ENCODE measurements around the gene NAT16. TPM values are rescaled to one million over a fixed set of nuclear protein-coding genes. Genes with fewer than 3 reads are reported as not detected.
A peak's percentile ranks its signal among the peaks of the same experiment; 100 is the strongest.

NAT16 gene
- total and polyA plus RNA-seq, 10 donors, result not detected

DNA sequence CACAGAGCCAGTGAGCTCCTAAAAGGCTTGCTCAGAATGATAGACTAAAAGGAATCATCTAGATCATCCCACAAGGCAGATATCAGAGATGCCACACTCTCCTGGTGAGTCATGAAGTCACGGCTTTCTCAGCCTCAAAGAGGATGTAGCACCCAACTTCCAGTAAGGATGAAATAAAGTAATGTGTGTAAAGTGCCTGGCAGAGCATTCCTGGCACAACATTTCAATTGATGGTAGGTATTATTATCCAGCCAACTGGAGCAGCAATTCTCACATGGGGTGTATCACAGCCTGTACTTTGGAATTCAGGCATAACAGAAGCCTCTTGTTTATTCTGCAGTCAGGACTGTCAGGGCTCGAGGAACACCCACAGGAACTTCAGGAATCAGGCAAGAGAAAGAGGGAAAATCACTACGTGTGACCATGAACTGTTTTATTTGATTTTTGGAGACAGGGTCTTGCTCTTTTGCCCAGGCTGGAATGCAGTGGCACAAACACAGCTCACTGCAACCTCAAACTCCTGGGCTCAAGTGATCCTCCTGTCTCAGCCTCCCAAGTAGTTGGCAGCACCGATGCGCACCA is 5.3 kb upstream of the NAT16 start:
- no peaks in the 10 kb centered on the region for H3K9me3 ChIP-seq
- no peak for DNase-seq
- TF ChIP-seq POLR2AphosphoS5 (IDR thresholded peaks at IDR 0.05) (no peak), POLR2A (IDR thresholded peaks at IDR 0.05) (no peak)
- TF ChIP-seq, protein P1, sequence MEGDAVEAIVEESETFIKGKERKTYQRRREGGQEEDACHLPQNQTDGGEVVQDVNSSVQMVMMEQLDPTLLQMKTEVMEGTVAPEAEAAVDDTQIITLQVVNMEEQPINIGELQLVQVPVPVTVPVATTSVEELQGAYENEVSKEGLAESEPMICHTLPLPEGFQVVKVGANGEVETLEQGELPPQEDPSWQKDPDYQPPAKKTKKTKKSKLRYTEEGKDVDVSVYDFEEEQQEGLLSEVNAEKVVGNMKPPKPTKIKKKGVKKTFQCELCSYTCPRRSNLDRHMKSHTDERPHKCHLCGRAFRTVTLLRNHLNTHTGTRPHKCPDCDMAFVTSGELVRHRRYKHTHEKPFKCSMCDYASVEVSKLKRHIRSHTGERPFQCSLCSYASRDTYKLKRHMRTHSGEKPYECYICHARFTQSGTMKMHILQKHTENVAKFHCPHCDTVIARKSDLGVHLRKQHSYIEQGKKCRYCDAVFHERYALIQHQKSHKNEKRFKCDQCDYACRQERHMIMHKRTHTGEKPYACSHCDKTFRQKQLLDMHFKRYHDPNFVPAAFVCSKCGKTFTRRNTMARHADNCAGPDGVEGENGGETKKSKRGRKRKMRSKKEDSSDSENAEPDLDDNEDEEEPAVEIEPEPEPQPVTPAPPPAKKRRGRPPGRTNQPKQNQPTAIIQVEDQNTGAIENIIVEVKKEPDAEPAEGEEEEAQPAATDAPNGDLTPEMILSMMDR (IDR thresholded peaks at IDR 0.05 in 8 of 11, conservative IDR thresholded peaks at IDR 0.05 in 3 of 11), result no peak
- peaks cover under 1 to 66% (median 19%) of the 10 kb centered on the region in 7 donors for H3K27me3 ChIP-seq (replicated peaks in 1 of 7)
- intact Hi-C loops (cut with DNase I; ENCODE audit: low total_unique reads), result no loop called here
- peaks cover 0 to 3% (median under 1%) of the 10 kb centered on the region in 6 donors for H3K4me1 ChIP-seq
- no peak overlapping the region for H3K4me3 ChIP-seq
- H3K36me3 ChIP-seq, result no peaks in the 10 kb centered on the region
- 54 to 71% (median 60%) methylated on average over 5 of the region's 5 CpGs for WGBS, 5 donors
- no peak overlapping the region for H3K27ac ChIP-seq

DNA sequence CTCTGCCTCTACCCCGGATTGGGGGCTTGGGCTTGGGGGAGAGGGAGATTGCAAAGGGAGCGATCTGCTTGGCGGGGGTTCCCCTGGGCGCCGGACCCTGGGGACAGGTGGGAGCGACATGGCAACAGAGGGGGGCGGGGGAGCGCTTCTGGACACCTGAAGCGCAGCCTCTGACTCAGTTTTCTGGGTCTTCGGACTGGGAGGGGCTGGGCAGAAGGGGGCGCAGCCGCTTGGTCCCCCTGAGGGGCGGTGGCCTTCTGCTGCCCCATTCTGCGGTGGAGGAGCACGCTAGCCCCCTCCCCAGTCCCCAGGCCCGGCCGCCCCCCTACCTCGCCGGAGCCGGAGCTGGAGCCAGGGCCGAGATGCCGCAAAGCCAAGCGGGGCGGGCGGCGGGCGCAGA is 380 bp downstream of the NAT16 start:
- no peak for DNase-seq
- intact Hi-C loops (cut with DNase I; ENCODE audit: low total_unique reads), result no loop called here
- Histone ChIP-seq H3K27ac (no peak overlapping the region), H3K4me3 (peak overlapping the region in 1 of 8 donors; percentile 39), H3K9me3 (no peaks in the 10 kb centered on the region), H3K4me1 (peaks cover 4 to 20% (median 14%) of the 10 kb centered on the region in 6 donors), H3K36me3 (no peaks in the 10 kb centered on the region), H3K27me3 (replicated peaks in 1 of 7) (peaks cover 8 to 99% (median 73%) of the 10 kb centered on the region in 7 donors)
- 2 to 7% (median 4%) methylated on average over 20 to 27 of the region's 27 CpGs for WGBS, 5 donors
- TF ChIP-seq, protein P1 (IDR thresholded peaks at IDR 0.05 in 8 of 11, conservative IDR thresholded peaks at IDR 0.05 in 3 of 11), result no peak
- TF ChIP-seq POLR2A (IDR thresholded peaks at IDR 0.05), result no peak

DNA sequence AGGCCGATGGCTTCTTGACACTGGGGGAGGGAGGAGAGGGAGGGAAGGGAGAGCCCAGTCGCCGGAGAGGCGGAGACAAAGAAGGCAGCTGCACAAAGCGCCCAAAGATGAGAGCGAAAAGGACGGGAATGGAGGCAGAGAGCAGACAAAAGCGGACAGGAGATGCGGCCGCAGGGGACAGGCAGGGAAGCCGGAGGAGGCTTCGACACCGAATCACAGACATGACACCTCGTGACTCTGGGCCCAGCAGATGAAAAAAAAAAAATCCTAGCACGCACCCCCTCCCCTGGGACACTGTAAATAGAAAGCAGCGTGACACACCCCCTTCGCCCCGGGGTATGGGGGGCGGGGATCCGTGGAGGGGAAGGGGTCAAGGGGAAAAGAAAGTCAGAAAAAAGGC is 976 bp downstream of the NAT16 start:
- no peak for DNase-seq
- H3K36me3 ChIP-seq, result no peaks in the 10 kb centered on the region
- H3K27me3 ChIP-seq (replicated peaks in 1 of 7), result peaks cover 13 to 100% (median 79%) of the 10 kb centered on the region in 7 donors
- H3K27ac ChIP-seq, result no peak overlapping the region
- no peak for TF ChIP-seq POLR2A (IDR thresholded peaks at IDR 0.05)
- peak overlapping the region in 1 of 8 donors; percentile 39 for H3K4me3 ChIP-seq
- intact Hi-C loops (cut with DNase I; ENCODE audit: low total_unique reads), result no loop called here
- H3K9me3 ChIP-seq, result peaks cover 0 to 1% (median 0%) of the 10 kb centered on the region in 8 donors
- WGBS, 5 donors, result 1 to 4% (median 4%) methylated on average over 19 to 20 of the region's 20 CpGs
- H3K4me1 ChIP-seq, result peaks cover 4 to 26% (median 20%) of the 10 kb centered on the region in 6 donors

DNA sequence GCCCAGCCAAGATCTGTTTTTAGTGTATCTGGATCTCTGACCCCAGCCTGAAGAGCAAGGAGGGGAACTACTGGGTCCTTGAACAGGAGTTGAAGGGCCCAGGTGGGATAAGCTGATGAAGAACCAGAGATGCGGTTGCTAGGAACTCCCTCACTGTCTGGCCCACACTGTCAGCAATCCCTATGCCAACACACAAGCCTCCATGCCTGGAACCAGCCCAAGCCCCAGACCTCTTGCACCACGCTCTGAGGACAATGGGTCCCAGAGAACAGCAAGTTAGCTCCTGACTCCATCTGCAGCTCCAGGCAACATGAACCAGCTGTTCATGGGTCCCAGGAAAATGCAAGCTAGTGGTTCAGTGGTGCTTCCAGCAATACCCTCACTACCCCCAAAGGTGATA is 2.4 kb downstream of the NAT16 start:
- 60 to 100% (median 76%) methylated on average over 1 to 2 of the region's 2 CpGs for WGBS, 5 donors
- Histone ChIP-seq H3K36me3 (no peaks in the 10 kb centered on the region), H3K4me3 (no peak overlapping the region), H3K27ac (no peak overlapping the region), H3K9me3 (peaks cover 0 to 3% (median 0%) of the 10 kb centered on the region in 8 donors), H3K4me1 (peaks cover 11 to 41% (median 34%) of the 10 kb centered on the region in 6 donors), H3K27me3 (replicated peaks in 1 of 7) (peaks cover 18 to 100% (median 94%) of the 10 kb centered on the region in 7 donors)
- intact Hi-C loops (cut with DNase I; ENCODE audit: low total_unique reads), result no loop called here
- TF ChIP-seq POLR2AphosphoS5 (IDR thresholded peaks at IDR 0.05), result no peak
- no peak for TF ChIP-seq POLR2A (IDR thresholded peaks at IDR 0.05)
- TF ChIP-seq, protein P1 (IDR thresholded peaks at IDR 0.05 in 8 of 11, conservative IDR thresholded peaks at IDR 0.05 in 3 of 11), result no peak
- no peak for DNase-seq
